Measurements from ENCODE around the gene AFF3.

DNA sequence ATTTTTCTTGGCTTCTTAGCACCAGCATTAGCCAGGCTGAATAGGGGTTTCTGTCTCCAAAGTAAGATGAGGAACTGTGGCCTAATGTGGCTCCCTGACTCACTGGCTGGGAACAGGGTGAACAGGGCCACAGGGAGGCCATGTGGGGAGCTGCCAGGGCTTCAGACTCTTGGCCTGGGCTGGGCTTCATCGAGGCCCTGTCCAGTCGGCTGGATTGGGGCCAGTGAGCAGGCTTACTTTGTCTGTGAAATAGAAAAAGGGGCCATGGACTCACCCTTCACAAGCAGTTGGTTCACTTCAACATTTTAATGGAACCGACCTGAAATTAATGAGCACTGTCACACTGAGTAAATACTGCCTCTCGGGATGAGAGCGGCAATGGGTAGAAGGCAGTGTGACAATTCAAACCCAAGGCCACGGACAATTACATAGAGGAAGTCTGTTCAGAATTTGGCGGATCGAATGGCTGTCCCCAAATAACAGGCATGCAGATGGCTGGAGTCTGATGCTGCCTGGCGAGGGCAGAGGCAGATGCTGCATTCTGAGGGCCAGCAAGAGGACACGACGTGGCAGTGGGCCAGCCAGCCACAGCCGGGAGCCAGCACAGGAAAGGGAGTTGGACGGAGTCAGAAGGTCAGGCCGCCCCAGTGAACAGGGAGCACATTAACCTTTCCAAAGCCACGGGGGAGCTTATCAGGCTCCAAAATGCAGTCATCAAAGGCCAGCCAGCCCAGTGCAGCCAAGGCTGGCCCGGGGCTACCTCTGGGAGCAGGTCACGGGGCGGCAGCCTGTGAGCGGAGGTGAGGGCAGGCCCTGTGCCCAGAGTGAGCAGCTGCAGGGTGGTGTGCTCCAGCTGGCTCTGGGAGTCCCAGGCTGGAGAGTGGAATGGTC is 506.0 kb downstream of the AFF3 start:
- TF ChIP-seq, protein P1, sequence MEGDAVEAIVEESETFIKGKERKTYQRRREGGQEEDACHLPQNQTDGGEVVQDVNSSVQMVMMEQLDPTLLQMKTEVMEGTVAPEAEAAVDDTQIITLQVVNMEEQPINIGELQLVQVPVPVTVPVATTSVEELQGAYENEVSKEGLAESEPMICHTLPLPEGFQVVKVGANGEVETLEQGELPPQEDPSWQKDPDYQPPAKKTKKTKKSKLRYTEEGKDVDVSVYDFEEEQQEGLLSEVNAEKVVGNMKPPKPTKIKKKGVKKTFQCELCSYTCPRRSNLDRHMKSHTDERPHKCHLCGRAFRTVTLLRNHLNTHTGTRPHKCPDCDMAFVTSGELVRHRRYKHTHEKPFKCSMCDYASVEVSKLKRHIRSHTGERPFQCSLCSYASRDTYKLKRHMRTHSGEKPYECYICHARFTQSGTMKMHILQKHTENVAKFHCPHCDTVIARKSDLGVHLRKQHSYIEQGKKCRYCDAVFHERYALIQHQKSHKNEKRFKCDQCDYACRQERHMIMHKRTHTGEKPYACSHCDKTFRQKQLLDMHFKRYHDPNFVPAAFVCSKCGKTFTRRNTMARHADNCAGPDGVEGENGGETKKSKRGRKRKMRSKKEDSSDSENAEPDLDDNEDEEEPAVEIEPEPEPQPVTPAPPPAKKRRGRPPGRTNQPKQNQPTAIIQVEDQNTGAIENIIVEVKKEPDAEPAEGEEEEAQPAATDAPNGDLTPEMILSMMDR (IDR thresholded peaks at IDR 0.05), result no peak
- TF ChIP-seq POLR2A (IDR thresholded peaks at IDR 0.05), result peak in 1 of 2 donors; percentile 53
